ENCODE results near the gene TBC1D22A. TPM values are rescaled to one million over a fixed set of nuclear protein-coding genes. Genes with fewer than 3 reads are reported as not detected.

Gene TBC1D22A
- total RNA-seq, 4 donors from 2014 or later = 9.2 to 45.3 (median 22.8) TPM

DNA sequence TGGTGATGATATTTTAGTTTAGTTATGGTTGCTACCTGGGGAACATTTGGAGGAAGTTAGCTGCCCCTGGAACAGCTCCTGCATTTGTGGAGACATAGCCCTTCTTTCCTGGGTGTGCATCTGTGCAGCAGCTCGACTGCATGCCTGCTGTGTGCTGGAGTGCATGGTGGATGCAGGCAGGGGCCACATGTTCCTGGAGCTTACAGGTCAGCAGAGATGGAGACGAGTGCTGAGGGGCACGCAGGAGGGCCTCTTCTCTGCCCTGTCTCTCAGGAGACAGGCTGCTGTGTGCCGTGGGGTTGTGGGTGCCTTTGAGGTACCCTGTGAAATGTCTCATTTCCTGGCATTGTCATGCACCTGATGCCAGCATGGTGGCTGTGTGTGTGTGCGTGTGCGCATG, 87.5 kb downstream of the TBC1D22A start:
- H3K36me3 ChIP-seq = no peaks in the 10 kb centered on the region
- no peaks in the 10 kb centered on the region for H3K27me3 ChIP-seq
- H3K9me3 ChIP-seq = no peaks in the 10 kb centered on the region
- no peaks in the 10 kb centered on the region for H3K4me1 ChIP-seq
- DNase-seq = no peak
- H3K4me3 ChIP-seq = no peak overlapping the region
- no peak overlapping the region for H3K27ac ChIP-seq
- intact Hi-C loops (cut with DNase I; ENCODE audit: low total_unique reads) = no loop called here
- TF ChIP-seq, protein P1, sequence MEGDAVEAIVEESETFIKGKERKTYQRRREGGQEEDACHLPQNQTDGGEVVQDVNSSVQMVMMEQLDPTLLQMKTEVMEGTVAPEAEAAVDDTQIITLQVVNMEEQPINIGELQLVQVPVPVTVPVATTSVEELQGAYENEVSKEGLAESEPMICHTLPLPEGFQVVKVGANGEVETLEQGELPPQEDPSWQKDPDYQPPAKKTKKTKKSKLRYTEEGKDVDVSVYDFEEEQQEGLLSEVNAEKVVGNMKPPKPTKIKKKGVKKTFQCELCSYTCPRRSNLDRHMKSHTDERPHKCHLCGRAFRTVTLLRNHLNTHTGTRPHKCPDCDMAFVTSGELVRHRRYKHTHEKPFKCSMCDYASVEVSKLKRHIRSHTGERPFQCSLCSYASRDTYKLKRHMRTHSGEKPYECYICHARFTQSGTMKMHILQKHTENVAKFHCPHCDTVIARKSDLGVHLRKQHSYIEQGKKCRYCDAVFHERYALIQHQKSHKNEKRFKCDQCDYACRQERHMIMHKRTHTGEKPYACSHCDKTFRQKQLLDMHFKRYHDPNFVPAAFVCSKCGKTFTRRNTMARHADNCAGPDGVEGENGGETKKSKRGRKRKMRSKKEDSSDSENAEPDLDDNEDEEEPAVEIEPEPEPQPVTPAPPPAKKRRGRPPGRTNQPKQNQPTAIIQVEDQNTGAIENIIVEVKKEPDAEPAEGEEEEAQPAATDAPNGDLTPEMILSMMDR (IDR thresholded peaks at IDR 0.05) = no peak
- no peak for TF ChIP-seq POLR2A (IDR thresholded peaks at IDR 0.05)

GRCh38 chr22:46851311-46851710, 88.9 kb downstream of the TBC1D22A start:
- H3K36me3 ChIP-seq = no peaks in the 10 kb centered on the region
- H3K27ac ChIP-seq = no peak overlapping the region
- H3K4me1 ChIP-seq = no peaks in the 10 kb centered on the region
- DNase-seq = no peak
- H3K4me3 ChIP-seq = no peak overlapping the region
- intact Hi-C loops (cut with DNase I; ENCODE audit: low total_unique reads) = no loop called here
- no peaks in the 10 kb centered on the region for H3K27me3 ChIP-seq
- no peaks in the 10 kb centered on the region for H3K9me3 ChIP-seq
- no peak for TF ChIP-seq POLR2A (IDR thresholded peaks at IDR 0.05)
- TF ChIP-seq, protein P1 (IDR thresholded peaks at IDR 0.05) = no peak

DNA sequence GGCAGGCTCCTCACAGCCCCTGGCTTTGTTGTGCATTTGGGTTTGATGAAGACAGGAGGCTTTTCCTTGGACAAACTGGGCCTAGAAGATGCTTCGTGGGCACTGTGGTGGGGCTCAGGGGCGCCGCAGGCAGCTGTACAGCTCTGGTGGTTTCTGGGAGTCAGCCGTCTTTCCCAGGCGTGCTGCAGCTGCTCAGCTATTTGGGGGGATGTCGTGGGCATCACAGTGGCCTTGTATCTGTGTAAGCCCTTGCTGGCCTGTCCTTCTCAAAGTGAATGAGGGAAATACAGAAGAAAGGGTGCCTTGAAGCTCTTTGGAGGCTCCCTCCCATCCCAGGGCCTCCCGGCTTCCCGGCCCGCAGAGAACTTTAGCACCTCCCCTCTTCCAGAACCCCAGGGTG, 89.5 kb downstream of the TBC1D22A start:
- no peak for TF ChIP-seq POLR2A (IDR thresholded peaks at IDR 0.05)
- TF ChIP-seq, protein P1 (IDR thresholded peaks at IDR 0.05) = no peak
- Histone ChIP-seq H3K4me3 (no peak overlapping the region), H3K27me3 (no peaks in the 10 kb centered on the region), H3K4me1 (no peaks in the 10 kb centered on the region), H3K36me3 (no peaks in the 10 kb centered on the region), H3K27ac (no peak overlapping the region), H3K9me3 (no peaks in the 10 kb centered on the region)
- intact Hi-C loops (cut with DNase I; ENCODE audit: low total_unique reads) = no loop called here
- DNase-seq = no peak

DNA sequence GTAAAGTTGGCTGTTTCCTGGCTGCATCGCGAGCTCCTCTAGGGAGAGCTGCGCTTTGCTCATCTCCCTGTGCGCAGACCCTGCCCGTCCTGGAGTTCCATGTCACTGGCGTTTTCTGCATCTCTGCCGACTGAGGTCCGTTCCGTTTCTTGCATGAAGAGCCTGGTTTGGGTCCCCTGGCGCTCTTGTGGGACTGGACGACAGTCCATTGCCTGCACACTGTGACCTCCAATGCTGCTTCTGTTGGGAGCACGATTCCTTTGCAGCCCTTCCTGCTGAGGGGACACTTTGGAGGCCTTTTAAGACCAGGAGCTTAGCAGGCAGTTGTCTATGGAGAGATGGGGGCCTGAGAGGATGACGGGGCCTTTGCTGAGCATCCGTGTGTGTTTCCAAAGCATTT, 90.3 kb downstream of the TBC1D22A start:
- Histone ChIP-seq H3K36me3 (no peaks in the 10 kb centered on the region), H3K27me3 (no peaks in the 10 kb centered on the region), H3K4me1 (no peaks in the 10 kb centered on the region), H3K27ac (no peak overlapping the region), H3K9me3 (no peaks in the 10 kb centered on the region), H3K4me3 (no peak overlapping the region)
- intact Hi-C loops (cut with DNase I; ENCODE audit: low total_unique reads) = no loop called here
- no peak for TF ChIP-seq POLR2A (IDR thresholded peaks at IDR 0.05)
- TF ChIP-seq, protein P1 (IDR thresholded peaks at IDR 0.05) = no peak
- DNase-seq = no peak

DNA sequence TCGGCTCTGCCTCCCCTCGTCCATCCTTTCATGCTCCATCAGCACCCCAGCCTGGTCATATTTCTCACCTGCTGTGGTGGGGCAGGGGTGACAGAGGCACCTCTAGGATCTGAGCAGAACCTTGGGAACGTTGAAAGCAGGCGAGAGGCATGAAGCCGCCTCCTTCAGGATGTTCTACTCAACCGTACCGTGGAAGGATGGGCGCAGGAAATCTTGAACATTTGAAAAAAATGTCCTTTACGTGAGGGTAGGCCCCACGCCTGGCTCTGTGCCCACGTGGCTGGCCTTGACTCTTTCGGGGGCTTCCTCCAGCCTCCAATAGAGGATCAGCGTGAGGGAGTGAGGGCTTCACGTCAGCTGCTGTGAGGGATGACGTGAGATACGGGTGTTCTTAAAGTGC, 90.7 kb downstream of the TBC1D22A start:
- Histone ChIP-seq H3K9me3 (no peaks in the 10 kb centered on the region), H3K27me3 (no peaks in the 10 kb centered on the region), H3K36me3 (no peaks in the 10 kb centered on the region), H3K4me3 (no peak overlapping the region), H3K27ac (no peak overlapping the region), H3K4me1 (no peaks in the 10 kb centered on the region)
- DNase-seq = no peak
- TF ChIP-seq, protein P1 (IDR thresholded peaks at IDR 0.05) = no peak
- TF ChIP-seq POLR2A (IDR thresholded peaks at IDR 0.05) = no peak
- intact Hi-C loops (cut with DNase I; ENCODE audit: low total_unique reads) = no loop called here
